Psoas muscle (tissue), 8 donors: ENCODE data around the gene TMEM203. TPM values are rescaled to one million over a fixed set of nuclear protein-coding genes. Genes with fewer than 3 reads are reported as not detected.

Experiments
- ATAC-seq, 4 donors: fragments of 200-7000 bp; cut with Tn5 transposase; one replicate each; pipeline ENCODE4 v1.9.1; 2020; ENCODE audit warnings: moderate library complexity in 3 of 4, mild to moderate bottlenecking in 2 of 4
- DNase-seq, 2 donors: peaks; one replicate each; pipeline ENCODE4 v3.0.0-alpha.2; 2020
- H3K27ac ChIP-seq: fragments of 200-600 bp; one replicate; pipeline ENCODE4 v1.8.0; 2022
- H3K27me3 ChIP-seq, 3 donors: fragments of 200-600 bp in 1 of 3; one replicate each; pipeline versions ENCODE4 v1.6.1 to v1.8.0; 2013 to 2022; ENCODE audit warnings: low read length in 2 of 3, mild to moderate bottlenecking in 2 of 3, moderate library complexity in 1 of 3; ENCODE audit not compliant: insufficient read depth in 3 of 3
- H3K36me3 ChIP-seq, 2 donors: fragments of 200-600 bp in 1 of 2; one replicate each; pipeline versions ENCODE4 v1.6.1 to v1.8.0; 2013 to 2022; ENCODE audit warnings: low read depth in 1 of 2, mild to moderate bottlenecking in 1 of 2, moderate library complexity in 1 of 2; ENCODE audit not compliant: insufficient read depth in 1 of 2
- H3K4me1 ChIP-seq: fragments of 200-600 bp; one replicate; pipeline ENCODE4 v1.8.0; 2022
- H3K4me3 ChIP-seq: fragments of 200-600 bp; one replicate; pipeline ENCODE4 v1.8.0; 2022; ENCODE audit warnings: mild to moderate bottlenecking
- H3K9me3 ChIP-seq: fragments of 200-600 bp; one replicate; pipeline ENCODE4 v1.8.0; 2022
- WGBS, 3 donors: extraction: QIAGEN DNeasy Blood & Tissue Kit; methylation state at CpG; one replicate each; pipeline versions ENCODE4 v1.1.6 to v1.1.7; 2013; 5-methylcytosine and 5-hydroxymethylcytosine counted together
- intact Hi-C, 2 donors: fragments of 100-400 bp; cut with DNase I; formaldehyde crosslinking; loops; one replicate each; pipeline versions ENCODE4 v1.11.0 to v1.14.2; 2022
- polyA plus RNA-seq, 3 donors: library from polyadenylated mRNA; stranded (reverse); fragments of 200-250 nt; gene quantifications; one replicate each; pipeline ENCODE4 v1.2.3, GENCODE V29; 2013
- total RNA-seq, 4 donors: library from RNA; stranded (reverse); fragmentation: NEBNext Ultra II Directional in 2 of 4; extraction: Animal tissue kit (Norgen Biotek cat#: 25700) in 2 of 4; gene quantifications; one replicate each; pipeline versions ENCODE4 v1.2.1 to v1.2.4, GENCODE V29; 2021 to 2023
- TF ChIP-seq, protein P1 (sequence below): fragments of 200-600 bp; IDR thresholded peaks from one replicate; pipeline ENCODE4 v1.8.0; 2022; ENCODE audit warnings: antibody characterized with exemption
- donor health status: healthy with polysubstance abuse.
- donor health status: DM: no; HTN: no; CAD: no; lungs with moderate emphysema.
- donor health status: Bipolar disorder and iron deficiency.
- donor health status: healthy.
- donor health status: DM: yes; HTN: yes; CAD: no.
- donor health status: DM: no; HTN: no; CAD: no.
- donor health status: DM: no; HTN: no; CAD: no.
- donor health status: DM: yes; HTN: yes; CAD: no.

TMEM203 gene
- total and polyA plus RNA-seq, 7 donors = 30.6 to 71.6 (median 36.9) TPM

DNA sequence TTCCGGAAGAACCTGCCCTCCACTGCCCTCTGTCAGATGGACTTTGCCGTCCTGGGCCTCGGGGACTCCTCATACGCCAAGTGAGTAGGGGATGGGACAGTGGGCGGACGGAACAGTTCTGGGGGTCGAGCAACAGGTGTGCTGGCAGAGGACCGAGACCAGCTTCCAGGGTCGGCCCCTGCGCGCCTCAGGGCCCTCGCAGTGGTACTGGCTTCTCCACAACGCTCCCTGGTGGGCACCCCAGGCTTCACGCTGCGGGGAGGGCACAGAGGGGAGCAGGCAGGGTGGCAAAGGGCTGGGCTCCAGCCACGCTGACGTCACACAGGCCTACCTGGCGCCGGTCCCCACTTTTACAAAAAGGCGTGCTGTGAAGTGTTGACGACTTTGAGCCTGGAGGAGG, 7.1 kb upstream of the TMEM203 start:
- intact Hi-C loops = no loop called here
- Histone ChIP-seq H3K27me3 (no peaks in the 10 kb centered on the region), H3K9me3 (no peaks in the 10 kb centered on the region), H3K4me1 (no peaks in the 10 kb centered on the region), H3K27ac (no peak overlapping the region), H3K36me3 (peaks cover 0 to 12% of the 10 kb centered on the region in 2 donors), H3K4me3 (no peak overlapping the region)
- TF ChIP-seq, protein P1, sequence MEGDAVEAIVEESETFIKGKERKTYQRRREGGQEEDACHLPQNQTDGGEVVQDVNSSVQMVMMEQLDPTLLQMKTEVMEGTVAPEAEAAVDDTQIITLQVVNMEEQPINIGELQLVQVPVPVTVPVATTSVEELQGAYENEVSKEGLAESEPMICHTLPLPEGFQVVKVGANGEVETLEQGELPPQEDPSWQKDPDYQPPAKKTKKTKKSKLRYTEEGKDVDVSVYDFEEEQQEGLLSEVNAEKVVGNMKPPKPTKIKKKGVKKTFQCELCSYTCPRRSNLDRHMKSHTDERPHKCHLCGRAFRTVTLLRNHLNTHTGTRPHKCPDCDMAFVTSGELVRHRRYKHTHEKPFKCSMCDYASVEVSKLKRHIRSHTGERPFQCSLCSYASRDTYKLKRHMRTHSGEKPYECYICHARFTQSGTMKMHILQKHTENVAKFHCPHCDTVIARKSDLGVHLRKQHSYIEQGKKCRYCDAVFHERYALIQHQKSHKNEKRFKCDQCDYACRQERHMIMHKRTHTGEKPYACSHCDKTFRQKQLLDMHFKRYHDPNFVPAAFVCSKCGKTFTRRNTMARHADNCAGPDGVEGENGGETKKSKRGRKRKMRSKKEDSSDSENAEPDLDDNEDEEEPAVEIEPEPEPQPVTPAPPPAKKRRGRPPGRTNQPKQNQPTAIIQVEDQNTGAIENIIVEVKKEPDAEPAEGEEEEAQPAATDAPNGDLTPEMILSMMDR = no peak
- ATAC-seq = no peak
- no peak for DNase-seq
- 66 to 76% (median 72%) methylated on average over 20 to 21 of the region's 21 CpGs for WGBS, 3 donors

DNA sequence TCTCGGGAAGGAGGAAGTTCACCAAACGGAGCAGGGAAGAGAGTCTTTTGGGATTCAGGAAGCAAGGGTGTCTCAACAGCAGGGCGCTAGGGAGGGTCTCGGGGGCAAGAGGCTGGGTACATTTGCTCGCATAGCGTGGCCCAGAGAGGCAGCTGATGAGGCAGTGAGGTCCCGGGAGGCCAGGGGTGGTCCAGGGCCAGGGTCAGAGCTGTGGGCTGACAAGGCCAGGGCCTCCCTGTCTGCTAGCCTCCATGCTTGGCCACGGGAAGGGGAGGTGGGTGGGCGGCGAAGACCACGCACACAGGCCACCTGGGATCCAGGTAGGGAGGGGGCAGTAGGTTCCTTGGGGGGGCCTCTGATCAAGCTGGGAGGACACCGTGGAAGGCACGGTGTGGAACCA, 6.1 kb upstream of the TMEM203 start:
- ATAC-seq (no peak), DNase-seq (no peak)
- H3K4me3 ChIP-seq = no peak overlapping the region
- H3K9me3 ChIP-seq = no peaks in the 10 kb centered on the region
- H3K4me1 ChIP-seq = peaks cover 4% of the 10 kb centered on the region
- WGBS, 3 donors = 71 to 83% (median 76%) methylated on average over 13 of the region's 13 CpGs
- TF ChIP-seq, protein P1 = no peak
- peaks cover 0 to 12% of the 10 kb centered on the region in 2 donors for H3K36me3 ChIP-seq
- no peak overlapping the region for H3K27ac ChIP-seq
- no peaks in the 10 kb centered on the region for H3K27me3 ChIP-seq
- intact Hi-C loops = no loop called here

DNA sequence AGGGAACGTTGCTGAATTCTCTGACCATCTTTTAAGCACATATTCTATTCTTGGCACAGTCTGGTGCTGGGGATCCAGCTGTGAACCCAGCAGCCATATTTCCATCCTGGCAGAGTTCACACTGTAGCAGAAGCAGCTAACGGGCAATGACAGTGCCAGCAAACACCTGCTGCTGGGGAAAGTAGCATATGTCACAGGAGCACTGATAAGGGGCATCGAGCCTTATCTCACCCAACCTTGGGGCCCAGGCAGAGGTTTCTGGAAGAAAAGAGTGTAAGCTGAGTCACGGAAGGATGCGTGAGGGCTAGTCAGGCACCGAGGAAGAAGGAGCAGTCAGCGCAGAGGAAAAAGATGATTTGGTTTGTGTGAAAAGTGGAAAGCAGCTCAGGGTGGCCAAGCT, 1.2 kb upstream of the TMEM203 start:
- DNase-seq (no peak), ATAC-seq (no peak)
- Histone ChIP-seq H3K27me3 (no peaks in the 10 kb centered on the region), H3K4me1 (peaks cover 43% of the 10 kb centered on the region), H3K9me3 (no peaks in the 10 kb centered on the region), H3K36me3 (no peaks in the 10 kb centered on the region), H3K4me3 (peak overlapping the region; percentile 81), H3K27ac (no peak overlapping the region)
- WGBS, 3 donors = 71 to 78% (median 76%) methylated on average over 7 of the region's 7 CpGs
- TF ChIP-seq, protein P1 = no peak
- intact Hi-C loops = no loop called here

DNA sequence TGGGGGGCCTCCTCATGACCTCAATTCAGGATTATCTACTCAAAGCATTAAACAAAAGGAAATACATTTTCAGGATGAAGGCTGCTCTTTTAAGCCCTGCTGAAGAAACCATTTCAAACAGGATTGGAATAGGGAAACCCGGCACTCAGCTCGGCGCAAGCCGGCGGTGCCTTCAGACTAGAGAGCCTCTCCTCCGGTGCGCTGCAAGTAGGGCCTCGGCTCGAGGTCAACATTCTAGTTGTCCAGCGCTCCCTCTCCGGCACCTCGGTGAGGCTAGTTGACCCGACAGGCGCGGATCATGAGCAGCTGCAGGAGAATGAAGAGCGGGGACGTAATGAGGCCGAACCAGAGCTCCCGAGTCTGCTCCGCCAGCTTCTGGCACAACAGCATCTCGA, 720 bp downstream of the TMEM203 start:
- Histone ChIP-seq H3K27me3 (no peaks in the 10 kb centered on the region), H3K9me3 (no peaks in the 10 kb centered on the region), H3K4me1 (peaks cover 51% of the 10 kb centered on the region), H3K4me3 (peak overlapping the region; percentile 81), H3K27ac (peak overlapping the region; percentile 84), H3K36me3 (no peaks in the 10 kb centered on the region)
- TF ChIP-seq, protein P1 = no peak
- intact Hi-C loops = loop anchor here in 1 of 2 donors (1.0 kb wide), 1 partner anchor 16 kb away; the partner anchor contains the start of genes ANAPC2 and SSNA1
- ATAC-seq (no peak), DNase-seq (peak in 1 of 2 donors; percentile 11)
- WGBS, 3 donors = 11 to 12% (median 12%) methylated on average over 21 of the region's 21 CpGs

DNA sequence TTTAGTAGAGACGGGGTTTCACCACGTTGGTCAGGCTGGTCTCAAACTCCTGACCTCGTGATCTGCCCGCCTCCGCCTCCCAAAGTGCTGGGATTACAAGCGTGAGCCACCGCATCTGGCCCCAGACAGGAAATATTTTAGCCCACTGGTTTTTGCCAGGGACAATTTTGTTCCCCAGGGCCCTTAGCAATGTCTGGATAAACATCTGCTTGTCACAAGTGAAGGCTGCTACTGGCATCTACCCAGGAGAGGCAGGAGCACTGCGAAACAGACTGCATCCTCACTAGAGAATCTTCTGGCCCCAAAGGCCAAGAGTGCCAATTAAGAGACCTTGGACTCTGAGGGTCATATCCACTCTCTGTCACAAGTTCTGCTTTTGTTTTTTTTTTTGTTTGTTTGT, 2.5 kb downstream of the TMEM203 start:
- Histone ChIP-seq H3K36me3 (no peaks in the 10 kb centered on the region), H3K4me3 (peak overlapping the region; percentile 81), H3K27ac (no peak overlapping the region), H3K4me1 (peaks cover 68% of the 10 kb centered on the region), H3K27me3 (no peaks in the 10 kb centered on the region), H3K9me3 (no peaks in the 10 kb centered on the region)
- TF ChIP-seq, protein P1 = no peak
- intact Hi-C loops = no loop called here
- ATAC-seq (no peak), DNase-seq (no peak)
- 50 to 63% (median 56%) methylated on average over 8 of the region's 8 CpGs for WGBS, 3 donors
